GM18870 (cell line): ENCODE data around the gene KIAA1586.

Source experiments
- ATAC-seq: cut with Tn5 transposase; IDR thresholded peaks from one replicate; pipeline ENCODE4 v1.9.1; 2021; ENCODE audit warnings: moderate library complexity; ENCODE audit not compliant: unreplicated experiment

KIAA1586 gene

GRCh38 chr6:57102976-57103375 lies 56.5 kb downstream of the KIAA1586 start:
- no peak for ATAC-seq

DNA sequence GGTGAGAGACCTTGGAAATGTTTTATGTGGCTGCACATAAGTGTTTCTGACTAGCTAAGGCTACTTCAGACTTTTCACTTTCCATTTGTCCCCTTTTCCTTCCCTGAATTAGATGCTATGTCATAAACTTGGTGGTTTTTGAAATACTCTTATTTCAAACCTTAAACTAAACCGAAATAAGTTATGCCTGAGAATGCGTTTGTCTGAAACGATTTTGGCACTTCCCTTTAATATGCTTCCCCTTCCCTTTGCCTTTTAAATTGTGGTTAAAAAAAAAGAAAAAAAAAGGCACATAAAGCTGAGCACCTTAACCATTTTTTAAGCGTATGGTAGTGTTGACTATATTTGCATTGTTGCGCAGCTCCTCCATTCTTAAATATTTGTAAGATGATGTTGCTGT lies 57.8 kb downstream of the KIAA1586 start:
- ATAC-seq: no peak
